ENCODE results near the gene RGS6. TPM values are rescaled to one million over a fixed set of nuclear protein-coding genes. Genes with fewer than 3 reads are reported as not detected.

Gene RGS6
- total RNA-seq, 1 donor from 2014 or later, result 7.6 TPM

DNA sequence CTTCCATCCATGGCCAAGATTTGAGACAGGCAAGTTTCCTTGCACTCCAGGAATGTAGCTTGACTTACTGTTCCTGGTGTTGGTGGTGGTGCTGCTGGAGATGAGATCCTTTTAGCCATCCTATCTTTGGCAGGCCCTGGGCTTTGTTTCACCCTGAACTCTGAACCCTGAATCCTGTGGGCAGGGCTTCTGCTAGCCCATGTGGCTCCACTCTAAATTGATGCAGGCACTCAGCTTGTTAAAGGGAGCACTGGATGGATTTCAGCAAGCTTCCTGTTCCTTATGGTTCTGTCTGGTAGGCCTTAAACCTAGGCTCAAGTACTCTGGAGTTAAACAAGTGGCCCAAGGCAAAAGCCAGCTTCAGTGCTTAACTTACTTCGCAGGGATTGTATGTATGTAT, 138.2 kb downstream of the RGS6 start:
- DNase-seq (ENCODE audit: low spot score), result no peak

DNA sequence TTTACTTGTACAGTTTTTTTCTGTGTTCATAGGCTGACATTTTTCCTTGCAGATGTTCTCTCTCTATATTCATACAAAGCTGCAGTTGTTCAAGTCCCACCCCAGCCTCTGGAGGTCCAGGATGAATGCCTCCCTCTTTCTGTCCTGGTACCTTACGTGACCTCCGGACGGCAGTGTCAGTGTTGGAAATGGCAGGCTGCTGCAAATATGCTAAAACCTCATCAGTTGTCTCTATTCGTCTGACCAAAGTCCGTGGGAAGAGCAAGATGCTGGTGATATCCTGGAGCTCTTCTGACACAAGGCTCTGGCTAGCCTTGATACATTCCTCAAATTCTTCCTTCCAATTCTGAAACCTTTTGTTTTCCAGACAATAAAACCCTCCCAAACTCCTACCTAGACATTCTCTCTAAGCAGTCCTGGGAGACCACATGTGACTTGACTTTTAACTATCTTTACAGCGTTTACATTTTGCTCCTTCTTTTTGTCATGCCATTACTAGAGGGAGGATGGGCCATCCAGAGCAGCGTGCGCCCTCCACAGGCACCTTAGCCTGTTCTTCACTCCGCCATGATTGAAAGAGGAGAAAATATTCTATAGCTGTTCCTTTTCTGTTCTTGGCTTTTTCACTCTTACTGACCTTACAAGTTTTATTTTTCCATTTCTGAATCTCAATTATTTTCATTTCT, 143.6 kb downstream of the RGS6 start:
- no peak for DNase-seq (ENCODE audit: low spot score)

DNA sequence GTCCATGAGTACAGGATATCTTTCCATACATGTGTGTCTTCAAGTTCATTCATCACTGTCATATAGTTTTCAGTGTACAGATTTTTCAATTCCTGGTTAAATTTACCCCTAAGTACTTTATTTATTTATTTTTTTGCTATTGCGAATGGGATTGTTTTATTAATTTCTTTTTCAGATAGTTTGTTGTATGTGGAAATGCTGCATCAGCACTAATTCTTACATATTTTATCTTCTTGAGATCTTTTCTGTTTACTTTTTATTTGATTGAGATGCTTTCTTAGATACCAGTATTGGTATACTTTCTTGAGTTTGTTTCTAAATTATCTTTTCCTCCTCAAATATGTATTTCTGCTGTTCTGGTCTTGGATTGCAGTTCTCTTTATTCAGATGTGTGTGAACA, 148.9 kb downstream of the RGS6 start:
- no peak for DNase-seq (ENCODE audit: low spot score)

DNA sequence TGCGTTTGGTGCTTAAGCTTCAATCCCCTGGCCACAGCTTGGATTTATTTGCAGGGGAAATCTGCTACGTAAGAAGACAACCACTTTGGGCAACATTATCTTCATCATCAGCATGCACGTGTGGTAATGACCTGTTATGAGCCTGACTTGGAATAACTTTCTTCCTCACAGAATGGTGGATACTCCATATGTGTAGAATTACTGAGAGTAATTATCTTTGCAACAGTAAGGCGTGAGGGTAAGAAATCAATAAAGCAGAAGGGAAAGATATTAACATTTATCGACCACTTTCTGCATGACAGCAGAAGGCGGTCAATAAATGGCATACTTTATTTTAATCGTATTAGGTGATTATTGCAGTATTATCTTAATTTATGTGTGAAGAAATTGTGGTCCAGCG, 152.7 kb downstream of the RGS6 start:
- no peak for DNase-seq (ENCODE audit: low spot score)

DNA sequence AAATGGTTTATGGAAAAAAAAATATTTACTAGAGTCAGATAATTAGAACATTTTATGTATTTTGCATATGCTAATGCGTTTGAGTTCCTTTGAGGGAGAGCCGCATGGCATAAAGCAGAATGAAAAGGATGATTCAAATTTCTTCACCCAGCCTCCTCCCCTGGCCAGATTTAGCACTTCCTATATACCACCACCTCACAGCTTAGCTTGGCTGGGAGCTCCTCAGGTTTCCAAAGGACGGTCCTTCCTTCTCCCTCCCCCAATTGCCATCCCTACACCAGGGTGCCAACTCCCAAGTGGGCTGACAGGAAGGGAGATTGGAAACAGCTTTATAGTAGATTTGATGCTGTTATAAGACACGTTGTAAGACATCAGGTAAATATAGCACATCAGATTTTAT, 157.4 kb downstream of the RGS6 start:
- DNase-seq (ENCODE audit: low spot score), result no peak

DNA sequence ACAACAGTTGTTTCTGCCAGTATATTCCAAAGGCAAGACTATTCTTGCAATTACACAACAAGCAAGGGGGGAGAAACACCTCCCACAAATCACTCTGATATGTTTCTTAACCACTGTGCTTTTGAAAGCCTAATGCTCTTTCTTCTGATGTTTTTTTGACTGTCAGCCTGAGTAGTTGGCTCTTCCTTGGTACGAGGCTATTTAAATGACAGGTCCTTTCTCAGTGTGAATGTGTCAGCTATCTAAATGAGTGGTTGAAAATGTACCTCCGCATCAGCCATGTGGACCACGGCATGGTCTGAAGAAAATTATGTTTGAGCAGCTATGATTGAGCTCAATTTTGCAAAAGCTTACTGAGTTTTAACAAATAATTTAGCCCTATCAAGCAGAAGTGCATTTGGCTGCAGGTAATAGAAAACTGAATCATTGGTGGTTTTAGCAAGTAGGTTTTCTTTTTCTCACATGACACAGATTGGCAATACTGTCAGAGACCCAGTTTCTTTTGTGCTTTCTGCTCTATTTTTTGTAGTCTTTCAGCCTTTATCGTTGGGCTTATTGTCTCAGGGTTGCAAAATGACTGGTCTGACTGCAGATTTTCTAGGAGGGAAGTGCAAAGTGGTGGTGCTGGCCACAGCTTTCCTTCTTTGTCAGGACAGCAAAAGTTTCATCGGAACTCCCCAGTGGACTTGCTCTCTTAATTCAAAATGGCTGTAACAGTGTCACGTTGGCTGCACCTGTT, 162.8 kb downstream of the RGS6 start:
- DNase-seq (ENCODE audit: low spot score), result no peak

DNA sequence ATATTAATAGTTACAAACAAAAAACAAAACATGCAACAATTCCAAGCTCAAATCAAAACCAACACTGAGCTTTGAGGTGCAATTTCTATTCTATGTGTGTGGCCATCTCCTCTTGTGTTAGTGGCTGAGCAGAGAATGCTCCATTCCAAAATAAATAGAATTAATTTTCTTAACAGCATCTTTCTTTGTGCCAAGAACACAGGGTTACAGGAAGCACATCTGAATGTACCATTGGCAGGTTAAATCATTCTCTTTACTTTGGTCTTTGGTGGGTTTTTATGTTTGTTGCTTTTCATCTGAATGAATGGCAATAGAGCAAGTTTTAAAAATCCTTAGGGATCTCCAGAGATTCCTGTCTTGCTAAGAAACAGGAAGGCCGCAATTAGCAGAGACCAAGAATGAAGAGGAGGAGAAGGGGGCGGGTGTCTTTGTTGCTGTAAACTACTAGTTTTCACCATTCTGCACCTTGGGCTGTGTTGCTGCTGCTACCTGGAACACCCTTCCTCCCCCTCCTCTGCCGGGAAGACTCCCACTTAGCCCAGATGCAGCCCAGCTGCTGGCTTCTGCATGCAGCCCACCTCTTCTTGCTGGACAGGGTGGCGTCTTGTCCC, 165.0 kb downstream of the RGS6 start:
- DNase-seq (ENCODE audit: low spot score), result no peak

DNA sequence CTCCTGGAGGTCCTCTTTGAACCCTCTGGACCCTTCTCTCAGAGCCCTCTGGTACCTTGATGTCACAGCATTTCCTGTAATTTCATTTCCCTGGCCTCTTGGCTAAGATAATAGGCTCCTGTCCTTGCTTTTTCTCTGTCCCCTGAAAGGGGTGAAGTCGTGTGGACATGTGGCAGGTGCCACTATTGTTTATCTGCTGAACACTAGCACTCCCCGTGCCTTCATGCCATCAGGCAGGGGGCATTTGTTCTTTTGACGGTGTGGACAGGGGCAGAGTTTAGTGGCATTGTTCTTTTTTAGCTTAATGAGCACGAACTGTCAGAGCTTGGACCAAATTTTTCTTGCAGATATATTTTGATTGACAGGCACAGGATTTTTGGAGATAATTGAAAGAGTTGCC, 166.0 kb downstream of the RGS6 start:
- no peak for DNase-seq (ENCODE audit: low spot score)

DNA sequence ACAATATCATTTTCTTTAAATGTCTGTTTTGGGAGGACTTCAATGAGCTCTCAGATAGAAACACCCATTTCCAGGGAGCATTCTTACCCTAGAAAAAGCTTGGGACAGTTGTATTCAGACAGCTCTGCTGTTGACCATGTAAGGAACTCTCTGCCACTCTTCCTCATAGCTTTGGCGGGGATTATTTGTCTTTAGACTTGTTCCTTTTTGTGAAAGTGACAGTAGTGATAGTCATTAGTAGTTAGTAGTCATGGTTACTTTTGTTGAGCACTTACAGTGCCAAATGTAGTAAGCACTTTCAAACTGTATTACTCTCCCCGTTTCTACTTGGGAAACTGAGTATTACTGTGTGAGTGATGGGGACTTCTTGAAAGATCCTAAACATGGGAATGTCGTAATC, 167.3 kb downstream of the RGS6 start:
- DNase-seq (ENCODE audit: low spot score), result no peak

DNA sequence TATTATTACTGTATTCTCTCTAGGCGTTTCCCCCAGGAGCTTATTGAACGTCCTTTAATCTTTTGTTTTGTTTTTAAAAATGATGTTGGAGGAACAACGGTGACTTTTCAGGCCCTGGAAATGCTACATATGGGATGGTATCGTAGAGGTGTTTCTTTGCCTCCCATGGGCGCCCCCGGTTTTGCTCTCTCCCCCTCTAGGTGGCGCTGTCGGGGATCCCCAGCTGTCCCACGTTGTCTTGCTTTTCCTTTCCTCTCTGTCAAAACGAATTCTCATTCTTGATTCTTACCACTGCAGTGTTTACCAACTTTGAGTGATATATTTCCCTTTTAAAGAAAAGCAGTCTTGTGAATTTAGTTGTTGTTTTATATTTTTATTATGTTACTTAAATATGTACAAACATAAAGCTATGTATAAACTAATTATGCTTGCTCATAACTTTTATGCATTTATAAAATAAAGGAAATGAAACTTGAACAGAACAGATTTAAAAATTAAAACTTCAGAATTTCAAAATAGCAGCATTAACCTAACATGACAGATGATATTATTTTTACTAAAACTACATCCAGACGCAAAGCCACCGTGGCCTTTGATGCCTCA, 171.9 kb downstream of the RGS6 start:
- no peak for DNase-seq (ENCODE audit: low spot score)

DNA sequence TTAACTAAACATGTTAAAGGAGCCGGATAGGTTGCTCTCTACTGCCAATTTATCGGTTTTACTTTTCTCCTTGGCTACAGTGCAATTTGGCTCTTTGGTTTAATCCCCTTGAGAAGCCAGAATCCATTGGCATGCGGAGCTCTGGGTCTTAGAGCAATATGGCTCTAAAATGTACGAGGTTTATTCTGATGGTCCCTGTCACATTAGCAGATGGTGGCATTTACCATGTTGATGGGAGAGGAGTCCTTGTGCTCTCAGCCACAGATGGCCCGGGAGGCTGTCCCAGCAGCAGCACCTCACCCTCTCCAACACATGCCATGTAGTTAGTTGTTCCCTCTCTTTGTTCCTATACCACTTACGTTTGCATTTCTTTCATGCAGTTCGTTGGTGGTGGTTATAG, 179.7 kb downstream of the RGS6 start:
- DNase-seq (ENCODE audit: low spot score), result no peak

DNA sequence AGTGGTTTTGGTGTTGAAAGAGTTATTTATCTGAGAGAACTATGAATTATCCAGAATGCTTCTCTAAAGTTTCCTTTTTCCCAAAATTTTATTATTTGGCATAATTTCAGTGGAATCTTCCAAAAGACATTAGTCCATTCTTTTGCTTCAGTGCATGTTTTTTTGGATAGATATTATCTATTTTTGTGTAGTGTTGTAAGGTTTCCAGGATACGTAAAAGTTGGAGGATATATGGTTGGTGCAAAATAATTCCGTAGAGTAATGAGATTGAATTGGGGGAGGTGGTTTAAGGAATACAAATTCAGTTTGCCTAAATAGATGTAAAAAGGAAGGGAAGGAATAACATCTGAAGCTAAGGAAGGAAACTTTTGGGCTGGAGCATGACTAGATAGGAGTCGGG, 186.6 kb downstream of the RGS6 start:
- no peak for DNase-seq (ENCODE audit: low spot score)

DNA sequence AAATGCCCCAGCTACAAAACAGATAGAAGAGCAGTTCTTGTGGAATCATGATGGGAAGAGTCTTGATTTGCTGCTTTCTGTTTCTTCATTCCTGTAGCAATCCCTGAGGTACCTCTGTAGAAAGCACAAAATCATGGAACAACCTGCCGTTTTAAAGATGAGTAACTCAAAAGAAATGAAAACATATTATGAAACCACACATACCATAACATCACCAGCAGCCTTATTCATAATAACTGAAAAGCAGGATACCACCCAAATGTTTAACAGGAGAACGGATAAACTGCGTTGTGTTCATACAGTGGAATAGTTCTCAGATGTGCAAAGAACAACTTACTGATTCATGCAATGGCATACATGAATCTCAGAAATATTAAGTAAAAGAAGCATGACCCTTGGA, 188.1 kb downstream of the RGS6 start:
- DNase-seq (ENCODE audit: low spot score), result no peak

DNA sequence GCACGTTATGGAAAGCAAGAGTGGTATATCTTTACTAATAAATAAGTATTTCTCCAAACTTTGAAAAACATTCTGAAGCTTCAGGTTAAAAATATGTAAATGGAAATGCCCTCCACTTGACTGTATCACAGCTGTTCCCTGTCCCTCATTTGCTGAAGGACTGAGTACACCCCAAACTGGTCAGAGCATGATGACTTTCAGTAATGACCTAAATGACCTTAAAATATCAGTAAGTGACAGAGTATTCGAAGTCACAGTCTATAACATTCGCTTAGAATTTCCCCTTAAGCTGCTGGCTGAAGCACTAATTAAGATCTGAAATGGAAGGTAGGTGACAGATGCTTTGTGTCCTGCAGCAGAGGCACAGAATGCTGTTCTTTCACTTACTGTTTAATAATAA, 191.5 kb downstream of the RGS6 start:
- DNase-seq (ENCODE audit: low spot score), result no peak

DNA sequence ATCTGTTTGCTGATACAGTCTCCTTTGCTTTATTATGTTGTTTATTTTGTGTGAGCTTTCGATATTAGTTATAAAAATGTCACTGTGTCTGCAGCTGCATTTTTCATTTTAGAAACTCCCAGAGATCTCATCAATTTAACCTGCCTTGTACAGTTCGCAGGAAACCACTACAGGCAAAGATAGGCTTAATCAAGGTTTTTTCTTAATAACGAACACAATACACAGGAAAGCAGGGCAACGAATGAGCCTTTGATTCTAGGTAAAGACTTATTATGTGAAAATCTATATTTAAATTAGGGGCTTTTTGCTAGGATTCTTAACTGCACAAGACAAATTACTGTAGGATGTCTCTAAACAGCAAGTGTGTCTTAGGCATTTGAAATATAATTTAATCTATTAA, 191.9 kb downstream of the RGS6 start:
- DNase-seq (ENCODE audit: low spot score), result no peak

DNA sequence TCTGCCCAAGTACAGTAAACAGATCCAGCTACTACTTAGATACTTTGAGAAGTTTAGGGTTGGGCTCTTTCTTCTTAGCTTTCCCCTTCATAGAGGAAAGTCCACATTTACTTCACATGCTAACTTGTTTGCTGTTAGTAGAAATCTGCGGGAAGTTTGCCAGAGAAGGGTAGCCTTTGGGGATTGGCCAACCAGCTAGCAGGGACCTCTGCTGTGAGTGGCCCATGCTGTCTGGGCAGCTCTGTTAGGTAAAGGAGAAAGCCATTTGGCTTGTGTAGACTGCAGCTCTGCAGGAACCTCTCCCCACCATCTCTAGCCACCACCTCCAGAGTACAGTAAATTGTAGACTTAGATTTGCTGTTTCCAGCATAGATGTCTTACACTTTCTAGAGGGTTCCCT, 193.9 kb downstream of the RGS6 start:
- DNase-seq (ENCODE audit: low spot score), result no peak

DNA sequence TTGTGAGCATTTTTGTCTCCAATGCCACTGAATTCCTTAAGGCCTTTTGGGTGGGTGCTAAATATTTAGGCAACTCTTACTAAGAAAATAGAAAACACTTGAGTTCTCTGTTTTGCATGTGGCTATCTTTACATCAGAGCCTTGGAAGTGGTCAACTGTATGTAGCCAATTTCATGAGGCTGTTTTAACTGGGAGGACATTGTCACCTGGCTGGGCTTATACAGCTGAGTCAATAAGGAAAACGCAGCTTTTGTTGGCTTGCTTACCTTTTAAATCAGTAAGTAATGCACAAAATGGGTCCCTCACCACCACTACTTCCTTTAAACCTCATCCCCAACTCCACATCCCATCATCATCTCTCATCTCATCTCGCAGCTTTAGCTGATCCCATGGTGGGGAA, 194.3 kb downstream of the RGS6 start:
- DNase-seq (ENCODE audit: low spot score), result no peak

DNA sequence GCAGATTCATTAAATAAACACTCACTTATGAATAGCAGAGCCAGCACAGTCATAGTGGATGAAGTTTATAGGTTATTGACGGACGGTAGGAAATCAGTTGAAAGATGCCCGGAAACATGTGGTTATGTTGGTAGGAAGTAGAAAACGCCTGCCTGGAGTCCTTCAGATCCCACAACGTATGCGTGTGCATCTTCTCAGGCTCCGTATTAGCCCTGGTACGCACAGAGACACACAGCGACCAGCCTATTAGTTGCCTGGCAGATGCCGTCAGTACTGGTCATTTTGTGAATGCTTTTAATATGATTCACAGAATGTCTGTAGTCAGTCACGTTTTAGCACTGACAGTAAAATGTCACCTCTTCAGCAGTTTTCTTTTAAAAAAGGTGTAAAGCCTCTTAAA, 196.4 kb downstream of the RGS6 start:
- DNase-seq (ENCODE audit: low spot score), result no peak

DNA sequence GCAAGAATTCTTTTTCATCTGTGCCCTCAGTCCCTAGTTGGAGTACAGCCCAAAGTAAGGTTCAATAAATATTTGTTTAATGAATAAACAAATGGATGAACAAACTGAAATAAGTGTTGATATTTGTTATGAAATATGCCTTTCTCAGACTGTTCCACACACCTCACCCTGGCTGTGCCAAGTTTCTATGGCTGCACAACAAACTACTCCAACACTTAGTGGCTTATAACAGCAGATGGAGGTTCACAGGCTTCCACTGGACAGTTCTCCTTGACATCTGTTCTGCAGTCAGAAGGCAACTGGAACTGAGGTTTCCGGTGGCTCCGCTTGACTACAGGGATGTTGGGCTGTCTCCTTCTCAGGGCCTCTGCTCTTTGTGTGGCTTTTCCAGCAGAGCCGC, 197.1 kb downstream of the RGS6 start:
- no peak for DNase-seq (ENCODE audit: low spot score)

DNA sequence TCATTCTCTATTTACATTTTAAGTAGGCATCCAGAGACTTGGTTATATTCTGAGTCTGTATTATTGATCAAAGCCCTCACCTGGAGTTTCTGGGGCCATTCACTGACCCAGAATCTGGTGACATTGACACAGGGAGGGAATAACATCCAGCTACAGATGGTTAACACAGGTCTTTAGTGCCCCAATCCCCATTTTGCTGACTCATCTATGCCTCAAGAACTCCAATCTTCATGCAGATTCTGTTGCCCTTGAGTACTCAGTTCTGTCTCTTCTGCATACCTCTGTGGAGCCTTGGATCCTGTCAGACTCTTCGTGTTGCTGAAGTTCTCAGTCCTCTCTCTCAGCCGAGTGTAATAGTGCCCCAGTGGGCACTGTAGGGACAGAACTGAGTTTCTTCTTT, 208.9 kb downstream of the RGS6 start:
- no peak for DNase-seq (ENCODE audit: low spot score)

DNA sequence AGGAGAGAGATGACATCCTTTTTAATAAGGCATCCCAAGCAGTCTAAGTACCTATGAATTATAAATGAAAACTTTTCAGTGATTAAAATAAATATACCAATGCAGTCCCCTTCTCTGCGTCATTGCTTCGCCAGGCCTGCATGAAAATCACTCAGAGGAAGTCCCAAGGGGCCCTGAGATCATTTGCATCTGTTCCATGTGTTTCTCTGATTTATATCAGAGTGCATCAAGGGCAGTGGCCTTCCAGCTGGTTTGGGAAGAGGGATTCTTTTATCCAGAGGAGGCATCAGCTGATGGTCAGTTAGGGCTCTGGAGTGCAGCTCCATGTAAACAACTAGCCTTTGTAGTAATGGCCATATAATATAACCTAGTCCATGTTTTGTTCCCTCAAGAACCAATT, 210.1 kb downstream of the RGS6 start:
- DNase-seq (ENCODE audit: low spot score), result no peak

DNA sequence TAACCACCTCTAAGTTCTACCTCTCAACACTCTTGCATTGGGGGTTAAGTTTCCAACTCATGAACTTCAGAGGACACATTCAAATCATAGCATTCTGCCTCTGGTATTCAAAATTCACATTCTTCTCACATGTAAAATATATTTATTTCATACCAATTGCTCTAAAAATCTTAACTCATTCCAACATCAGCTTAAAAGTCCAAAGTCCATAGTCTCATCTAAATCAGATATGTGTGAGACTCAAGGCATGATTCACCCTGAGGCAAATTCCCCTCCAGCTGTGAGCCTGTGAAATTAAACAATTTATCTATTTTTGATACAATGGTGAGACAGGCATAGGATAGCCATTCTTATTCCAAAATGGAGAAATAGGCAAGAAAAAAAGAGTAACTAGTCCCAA, 214.0 kb downstream of the RGS6 start:
- DNase-seq (ENCODE audit: low spot score), result no peak
